Fibroblast of villous mesenchyme (primary cell): ENCODE measurements around the gene TRAF6. TPM values are rescaled to one million over a fixed set of nuclear protein-coding genes. Genes with fewer than 3 reads are reported as not detected.
"Not testable (repeated sequence)": the region's sequence is repeated elsewhere in the genome, so short reads cannot be mapped to it uniquely, and the experiment has no call there.

Source experiments
- DNase-seq: peaks from one replicate; pipeline ENCODE4 v3.0.0-alpha.2; 2010; ENCODE audit warnings: low read depth
- H3K4me3 ChIP-seq: 2 replicates; pipeline ENCODE4 v1.5.1; 2011; ENCODE audit warnings: low read depth, mild to moderate bottlenecking, low read length
- CTCF ChIP-seq: IDR thresholded peaks from 2 replicates; pipeline ENCODE4 v1.5.1; 2012; ENCODE audit warnings: low read depth, mild to moderate bottlenecking, low read length; ENCODE audit not compliant: insufficient read depth
- total RNA-seq: library from RNA; depleted of rRNA; stranded (reverse); fragments of >200 nt; gene quantifications from 2 replicates; pipeline ENCODE4 v1.2.3, GENCODE V29; 2012

Gene TRAF6
- total RNA-seq, 1 donor: 13.4 TPM

GRCh38 chr11:36534276-36534840 lies 24.3 kb upstream of the TRAF6 start:
- H3K4me3 ChIP-seq: no peak overlapping the region
- no peak for TF ChIP-seq CTCF
- DNase-seq: no peak

DNA sequence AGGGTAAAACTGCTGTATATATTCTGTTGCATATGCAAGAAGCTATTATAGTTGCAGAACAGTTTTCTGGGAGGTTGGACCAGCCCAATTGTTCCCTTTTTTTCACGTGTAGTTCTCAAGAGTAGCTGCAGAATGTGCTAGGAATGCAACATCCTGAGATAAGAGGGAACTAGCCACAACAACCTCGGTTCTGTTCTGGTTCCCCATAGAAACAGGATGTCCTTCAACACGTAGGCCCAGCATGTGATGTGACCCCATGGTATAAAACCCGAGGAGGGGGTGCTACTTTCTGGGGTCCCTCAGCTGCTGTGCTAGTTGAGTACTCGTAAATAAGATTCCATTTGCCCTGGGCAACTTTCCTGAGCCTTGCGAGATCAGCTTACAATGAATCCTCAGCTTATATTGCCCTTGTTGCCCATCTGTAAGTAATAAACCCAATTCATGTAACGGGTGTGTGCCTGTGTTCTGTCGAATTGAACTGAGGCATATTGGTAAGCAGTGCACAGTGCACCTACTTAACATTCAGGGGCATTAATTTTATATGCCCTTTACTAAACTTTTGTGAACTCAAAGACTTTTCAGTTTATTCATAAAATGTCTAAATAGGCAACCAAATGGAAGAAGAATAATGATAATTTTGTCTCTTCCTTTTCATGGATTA lies 23.0 kb upstream of the TRAF6 start:
- no peak for DNase-seq
- TF ChIP-seq CTCF: no peak
- no peak overlapping the region for H3K4me3 ChIP-seq

DNA sequence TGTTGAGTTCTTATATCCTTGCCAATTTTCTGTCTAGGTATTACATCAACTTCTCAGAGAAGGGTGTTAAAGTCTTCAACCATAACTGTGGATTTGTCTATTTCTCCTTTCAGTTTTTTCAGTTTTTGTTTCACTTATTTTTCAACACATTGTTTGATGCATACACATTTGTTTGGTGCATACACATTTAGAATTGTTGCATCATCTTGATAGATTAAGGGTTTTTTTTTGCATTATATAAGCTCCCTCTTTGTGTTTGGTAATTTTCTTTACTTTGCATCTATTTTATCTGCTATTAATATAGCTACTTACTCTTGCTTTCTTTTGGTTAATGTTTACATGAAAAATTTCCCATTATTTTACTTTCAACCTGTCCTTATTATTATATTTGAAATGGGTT lies 20.8 kb upstream of the TRAF6 start:
- no peak overlapping the region for H3K4me3 ChIP-seq
- no peak for DNase-seq
- TF ChIP-seq CTCF: no peak

- H3K4me3 ChIP-seq: no peak overlapping the region
- no peak for TF ChIP-seq CTCF
- no peak for DNase-seq
These were observed 3.9 kb upstream of the TRAF6 start for GRCh38 chr11:36513965-36514364.

DNA sequence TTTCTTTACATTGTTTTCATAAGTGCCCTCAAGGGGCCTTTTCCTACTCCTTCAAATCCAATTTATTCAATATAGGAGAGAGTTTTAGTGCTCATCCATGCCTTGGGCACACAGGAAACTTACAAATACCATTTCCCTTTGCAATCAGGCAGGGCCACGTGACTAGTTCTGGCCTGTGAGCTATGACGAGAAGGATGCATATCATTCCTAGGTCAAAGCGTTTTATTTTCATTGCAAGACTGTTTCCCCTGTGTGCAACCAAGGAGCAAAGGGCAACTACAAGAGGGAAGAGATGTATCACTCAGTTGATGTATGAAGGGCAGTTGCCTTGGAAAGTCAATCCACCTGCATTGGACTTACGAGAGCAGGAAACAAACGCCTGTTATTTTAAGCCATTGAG lies 1.9 kb upstream of the TRAF6 start:
- no peak overlapping the region for H3K4me3 ChIP-seq
- TF ChIP-seq CTCF: no peak
- DNase-seq: no peak

DNA sequence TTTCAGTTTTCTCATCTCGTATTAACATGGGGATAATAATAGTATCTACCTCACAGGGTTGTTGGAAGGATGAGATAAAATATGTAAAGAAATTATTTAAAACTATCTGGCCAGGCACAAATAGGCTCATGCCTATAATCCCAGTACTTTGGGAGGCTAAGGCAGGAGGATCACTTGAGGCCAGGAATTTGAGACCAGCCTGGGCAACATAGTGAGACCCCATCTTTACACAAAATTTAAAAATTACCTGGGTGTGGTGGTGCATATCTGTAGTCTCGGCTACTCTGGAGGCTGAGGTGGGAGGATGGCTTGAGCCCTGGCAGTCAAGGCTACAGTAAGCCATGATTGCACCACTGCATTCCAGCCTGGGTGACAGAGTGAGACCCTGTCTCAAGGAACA lies 990 bp upstream of the TRAF6 start:
- DNase-seq: not testable (repeated sequence)
- H3K4me3 ChIP-seq: peak overlapping the region; percentile 92

DNA sequence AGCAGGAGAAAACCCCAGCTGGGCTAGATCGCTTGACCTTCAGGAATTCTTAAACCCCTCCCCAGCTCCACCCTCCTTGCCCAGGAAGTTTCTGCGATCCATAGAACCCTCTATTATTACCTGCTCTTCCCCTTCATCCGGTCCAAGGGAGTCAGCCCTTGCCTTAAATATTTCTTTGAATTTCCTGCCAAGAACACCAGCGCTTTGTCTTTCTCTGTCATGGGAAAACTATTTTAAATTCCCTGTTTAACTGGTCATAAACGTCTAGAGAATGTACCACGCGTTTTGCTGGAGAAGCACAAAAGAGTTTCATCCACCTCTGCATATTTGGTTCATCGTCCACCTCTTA lies 496 bp upstream of the TRAF6 start:
- no peak for DNase-seq
- H3K4me3 ChIP-seq: peak overlapping the region; percentile 92
- no peak for TF ChIP-seq CTCF
